Astrocyte (in vitro differentiated cells and primary cell): ENCODE data around the gene GALNT17. TPM values are rescaled to one million over a fixed set of nuclear protein-coding genes. Genes with fewer than 3 reads are reported as not detected.

ENCODE experiments used
- DNase-seq: peaks from one replicate; pipeline ENCODE4 v3.0.0-alpha.2; 2010; ENCODE audit warnings: low read depth
- FAIRE-seq: peaks from 2 replicates; lab custom pipeline; 2011; peaks lifted over from hg19 to GRCh38; lab: Jason Lieb, UNC
- H2AFZ ChIP-seq: 2 replicates; pipeline ENCODE4 v1.6.0; 2012; ENCODE audit warnings: low read depth, low read length, inconsistent platforms
- H3K27ac ChIP-seq: 2 replicates; pipeline ENCODE4 v1.5.1; 2011; ENCODE audit warnings: low read depth, low read length, inconsistent platforms
- H3K27me3 ChIP-seq: 2 replicates; pipeline ENCODE4 v1.6.0; 2011; ENCODE audit warnings: low read length, inconsistent platforms; ENCODE audit not compliant: insufficient read depth
- H3K36me3 ChIP-seq: 2 replicates; pipeline ENCODE4 v1.5.1; 2011; ENCODE audit warnings: low read length, inconsistent platforms; ENCODE audit not compliant: insufficient read depth
- H3K4me1 ChIP-seq: 2 replicates; pipeline ENCODE4 v1.5.1; 2011; ENCODE audit warnings: low read length, inconsistent platforms; ENCODE audit not compliant: insufficient read depth
- H3K4me2 ChIP-seq: 2 replicates; pipeline ENCODE4 v1.6.0; 2012; ENCODE audit warnings: low read length, inconsistent platforms
- H3K4me3 ChIP-seq: 2 replicates; pipeline ENCODE4 v1.5.1; 2011; ENCODE audit warnings: low read depth, mild to moderate bottlenecking, low read length, inconsistent platforms; ENCODE audit not compliant: insufficient read depth
- H3K79me2 ChIP-seq: 2 replicates; pipeline ENCODE4 v1.6.0; 2012; ENCODE audit warnings: mild to moderate bottlenecking, low read length, inconsistent platforms; ENCODE audit not compliant: insufficient read depth
- H3K9ac ChIP-seq: 2 replicates; pipeline ENCODE4 v1.6.0; 2012; ENCODE audit warnings: mild to moderate bottlenecking, low read length, inconsistent platforms
- H3K9me3 ChIP-seq: 2 replicates; pipeline ENCODE4 v1.5.1; 2012; ENCODE audit warnings: low read depth, mild to moderate bottlenecking, low read length, inconsistent platforms; ENCODE audit not compliant: insufficient read depth
- H4K20me1 ChIP-seq: 2 replicates; pipeline ENCODE4 v1.6.0; 2012; ENCODE audit warnings: low read length, inconsistent platforms; ENCODE audit not compliant: insufficient read depth
- H3K27ac Mint-ChIP-seq: one replicate; pipeline ENCODE4 v1.8.0; 2021; ENCODE audit warnings: mild to moderate bottlenecking, mixed read lengths; ENCODE audit not compliant: unreplicated experiment
- H3K27me3 Mint-ChIP-seq: one replicate; pipeline ENCODE4 v1.8.0; 2021; ENCODE audit warnings: low read depth, mixed read lengths; ENCODE audit not compliant: unreplicated experiment
- H3K36me3 Mint-ChIP-seq: one replicate; pipeline ENCODE4 v1.8.0; 2021; ENCODE audit warnings: low read depth, mixed read lengths; ENCODE audit not compliant: unreplicated experiment
- H3K4me1 Mint-ChIP-seq: one replicate; pipeline ENCODE4 v1.8.0; 2021; ENCODE audit warnings: low read depth, mixed read lengths; ENCODE audit not compliant: unreplicated experiment
- H3K4me3 Mint-ChIP-seq: one replicate; pipeline ENCODE4 v1.8.0; 2021; ENCODE audit warnings: mild to moderate bottlenecking, moderate library complexity, mixed read lengths; ENCODE audit not compliant: unreplicated experiment
- H3K9me3 Mint-ChIP-seq: one replicate; pipeline ENCODE4 v1.8.0; 2021; ENCODE audit warnings: mild to moderate bottlenecking, mixed read lengths; ENCODE audit not compliant: unreplicated experiment
- CTCF ChIP-seq: IDR thresholded peaks from 2 replicates; pipeline ENCODE4 v1.5.1; 2011; ENCODE audit warnings: low read depth, mild to moderate bottlenecking, inconsistent platforms, low read length, moderate library complexity; ENCODE audit not compliant: insufficient read depth
- EZH2 ChIP-seq: IDR thresholded peaks from 2 replicates; pipeline ENCODE4 v1.6.1; 2012; ENCODE audit warnings: mild to moderate bottlenecking, low read length, inconsistent platforms; ENCODE audit not compliant: insufficient read depth
- total RNA-seq: library from RNA; stranded (reverse); gene quantifications from 2 replicates; pipeline ENCODE4 v1.2.1, GENCODE V29; 2021

The GALNT17 gene
- total RNA-seq, 1 donor from 2014 or later, result 7.8 TPM

DNA sequence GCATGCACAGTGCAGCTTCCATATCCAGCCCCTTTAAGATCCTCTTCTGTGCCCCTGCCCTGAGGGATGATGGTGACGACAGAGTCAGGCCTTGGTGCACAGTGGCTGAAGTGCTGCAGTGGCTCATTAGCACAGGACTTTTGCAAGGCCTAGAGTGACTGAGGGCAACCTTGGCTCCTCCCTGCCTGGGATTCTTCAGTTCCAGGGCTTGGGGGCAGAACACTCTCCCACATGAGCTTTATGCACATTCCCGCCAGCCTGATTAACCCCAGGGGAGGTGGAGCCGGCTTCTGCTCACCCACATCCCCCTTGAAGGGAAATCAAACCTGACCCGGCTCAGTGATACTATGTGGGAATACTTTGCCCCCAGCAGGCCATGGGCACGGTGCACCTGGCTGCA, 253.4 kb downstream of the GALNT17 start:
- Mint-ChIP-seq H3K27me3 (peaks cover under 1% of the 10 kb centered on the region), H3K36me3 (peaks cover 14% of the 10 kb centered on the region), H3K9me3 (peaks cover 12% of the 10 kb centered on the region), H3K27ac (no peak overlapping the region), H3K4me1 (no peaks in the 10 kb centered on the region), H3K4me3 (no peak overlapping the region)
- Histone ChIP-seq H3K4me3 (no peak overlapping the region), H2AFZ (no peak overlapping the region), H3K27me3 (no peaks in the 10 kb centered on the region), H3K36me3 (no peaks in the 10 kb centered on the region), H3K9ac (no peak overlapping the region), H3K4me1 (no peaks in the 10 kb centered on the region), H3K27ac (no peak overlapping the region), H3K4me2 (no peak overlapping the region), H3K79me2 (no peaks in the 10 kb centered on the region), H3K9me3 (no peaks in the 10 kb centered on the region), H4K20me1 (no peaks in the 10 kb centered on the region)
- DNase-seq (no peak), FAIRE-seq (no peak)
- no peak for TF ChIP-seq EZH2
- no peak for TF ChIP-seq CTCF

DNA sequence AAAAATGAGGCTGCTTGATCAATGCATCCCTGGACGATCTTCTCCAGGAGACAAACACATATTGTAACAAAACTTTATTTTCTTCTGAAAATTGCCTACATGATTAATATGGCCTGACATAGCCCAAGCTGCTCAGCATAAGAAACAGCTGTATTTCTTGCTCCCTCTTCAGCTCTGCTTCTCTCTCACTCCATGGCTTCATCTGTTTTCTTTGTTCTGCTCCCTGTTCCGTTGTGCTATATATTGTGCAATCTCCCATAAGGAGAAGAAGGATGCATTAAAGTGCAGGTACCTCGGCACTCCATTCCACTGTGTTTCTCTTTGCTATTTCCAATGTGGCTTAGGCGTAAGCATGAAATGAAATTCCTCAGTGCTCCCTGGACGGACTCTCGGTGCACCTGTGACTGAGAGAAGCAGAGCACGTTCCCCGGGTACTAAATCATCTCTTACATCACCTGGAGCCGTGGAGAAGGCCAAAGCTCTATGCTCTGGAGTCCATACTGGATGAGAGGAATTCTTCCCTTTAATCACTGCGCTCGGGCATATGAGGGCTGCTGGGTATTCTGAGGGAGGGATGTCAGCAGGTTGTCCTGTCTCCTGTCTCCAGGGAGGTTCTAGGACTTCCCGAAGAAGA, 254.3 kb downstream of the GALNT17 start:
- Histone ChIP-seq H3K79me2 (no peaks in the 10 kb centered on the region), H3K27ac (no peak overlapping the region), H3K27me3 (no peaks in the 10 kb centered on the region), H3K4me1 (no peaks in the 10 kb centered on the region), H2AFZ (no peak overlapping the region), H3K4me2 (no peak overlapping the region), H3K9me3 (no peaks in the 10 kb centered on the region), H4K20me1 (no peaks in the 10 kb centered on the region), H3K4me3 (no peak overlapping the region), H3K36me3 (no peaks in the 10 kb centered on the region), H3K9ac (no peak overlapping the region)
- Mint-ChIP-seq H3K4me1 (no peaks in the 10 kb centered on the region), H3K27me3 (peaks cover 2% of the 10 kb centered on the region), H3K4me3 (no peak overlapping the region), H3K27ac (no peak overlapping the region), H3K9me3 (peaks cover 12% of the 10 kb centered on the region), H3K36me3 (peaks cover 17% of the 10 kb centered on the region)
- no peak for TF ChIP-seq EZH2
- no peak for TF ChIP-seq CTCF
- FAIRE-seq (no peak), DNase-seq (no peak)

GRCh38 chr7:71388181-71388580, 256.2 kb downstream of the GALNT17 start:
- H3K27me3 Mint-ChIP-seq, result peaks cover 2% of the 10 kb centered on the region
- no peak overlapping the region for H3K4me3 Mint-ChIP-seq
- H3K9me3 Mint-ChIP-seq, result peaks cover 10% of the 10 kb centered on the region
- no peak overlapping the region for H2AFZ ChIP-seq
- no peaks in the 10 kb centered on the region for H3K4me1 Mint-ChIP-seq
- H3K79me2 ChIP-seq, result no peaks in the 10 kb centered on the region
- no peak overlapping the region for H3K4me2 ChIP-seq
- DNase-seq (no peak), FAIRE-seq (no peak)
- no peak overlapping the region for H3K27ac Mint-ChIP-seq
- TF ChIP-seq CTCF (no peak), EZH2 (no peak)
- no peaks in the 10 kb centered on the region for H3K9me3 ChIP-seq
- H4K20me1 ChIP-seq, result no peaks in the 10 kb centered on the region
- no peak overlapping the region for H3K4me3 ChIP-seq
- H3K36me3 Mint-ChIP-seq, result peaks cover 19% of the 10 kb centered on the region
- no peaks in the 10 kb centered on the region for H3K4me1 ChIP-seq
- H3K27ac ChIP-seq, result no peak overlapping the region
- no peak overlapping the region for H3K9ac ChIP-seq
- H3K36me3 ChIP-seq, result no peaks in the 10 kb centered on the region
- no peaks in the 10 kb centered on the region for H3K27me3 ChIP-seq
